ENCODE data around the gene FRY.

- no peak for TF ChIP-seq CTCF (IDR thresholded peaks at IDR 0.05)
- TF ChIP-seq POLR2A (IDR thresholded peaks at IDR 0.05) = no peak
Observed at GRCh38 chr13:32025730-32026129, 5.8 kb upstream of the FRY start.

Measured in gastroesophageal sphincter (tissue), 3 donors.